ENCODE results near the gene ILK.

ILK gene

GRCh38 chr11:6603287-6604080 is at the start of gene ILK, which contains the start of gene RRP8:
ILK (plus strand) TSS chr11:6603774; CDS start chr11:6604272, 498 bp downstream.
RRP8 (minus strand) TSS chr11:6603616; CDS start chr11:6603502, 114 bp downstream.
- DNase-seq = peak; percentile 64

DNA sequence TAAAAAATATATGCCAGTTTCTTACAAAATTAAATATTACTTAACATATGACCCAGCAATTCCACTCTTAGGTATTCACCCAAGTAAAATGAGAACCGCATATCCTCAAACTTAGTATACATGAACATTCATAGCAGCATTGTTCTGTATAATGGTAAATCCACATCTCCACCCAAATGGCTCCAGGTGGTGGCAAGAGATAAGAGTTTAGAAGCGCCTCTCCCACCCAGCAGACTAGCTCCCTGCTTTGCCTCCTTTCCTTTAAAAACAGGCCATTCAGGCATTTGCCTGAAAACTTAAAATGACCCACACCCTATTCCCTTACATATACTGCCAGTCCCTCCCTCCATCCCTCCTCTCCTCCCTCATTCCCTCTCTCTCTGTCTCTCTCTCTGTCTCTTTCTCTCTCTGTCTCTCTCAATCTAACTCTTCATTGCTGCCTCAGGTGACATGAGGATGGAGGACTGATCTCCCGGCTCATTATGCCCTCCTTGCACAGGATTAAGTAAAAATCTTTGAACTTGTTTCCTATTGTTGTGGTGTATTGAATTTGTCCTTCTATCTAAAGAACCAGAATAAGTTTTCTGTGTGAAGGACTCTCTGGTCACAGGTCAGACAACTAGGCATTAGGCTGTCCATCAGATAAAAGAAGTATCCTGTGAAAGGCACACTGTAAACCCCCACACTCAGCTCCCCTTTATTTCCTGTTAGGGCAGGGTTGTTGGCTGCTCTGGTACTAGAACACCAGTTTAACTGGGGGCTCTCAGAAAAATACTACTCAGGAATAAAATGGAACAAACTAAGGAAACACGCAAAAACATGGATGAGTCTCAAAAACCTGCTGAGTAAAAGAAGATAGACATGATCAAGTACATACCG is 48.5 kb upstream of the ILK start:
- DNase-seq = no peak

DNA sequence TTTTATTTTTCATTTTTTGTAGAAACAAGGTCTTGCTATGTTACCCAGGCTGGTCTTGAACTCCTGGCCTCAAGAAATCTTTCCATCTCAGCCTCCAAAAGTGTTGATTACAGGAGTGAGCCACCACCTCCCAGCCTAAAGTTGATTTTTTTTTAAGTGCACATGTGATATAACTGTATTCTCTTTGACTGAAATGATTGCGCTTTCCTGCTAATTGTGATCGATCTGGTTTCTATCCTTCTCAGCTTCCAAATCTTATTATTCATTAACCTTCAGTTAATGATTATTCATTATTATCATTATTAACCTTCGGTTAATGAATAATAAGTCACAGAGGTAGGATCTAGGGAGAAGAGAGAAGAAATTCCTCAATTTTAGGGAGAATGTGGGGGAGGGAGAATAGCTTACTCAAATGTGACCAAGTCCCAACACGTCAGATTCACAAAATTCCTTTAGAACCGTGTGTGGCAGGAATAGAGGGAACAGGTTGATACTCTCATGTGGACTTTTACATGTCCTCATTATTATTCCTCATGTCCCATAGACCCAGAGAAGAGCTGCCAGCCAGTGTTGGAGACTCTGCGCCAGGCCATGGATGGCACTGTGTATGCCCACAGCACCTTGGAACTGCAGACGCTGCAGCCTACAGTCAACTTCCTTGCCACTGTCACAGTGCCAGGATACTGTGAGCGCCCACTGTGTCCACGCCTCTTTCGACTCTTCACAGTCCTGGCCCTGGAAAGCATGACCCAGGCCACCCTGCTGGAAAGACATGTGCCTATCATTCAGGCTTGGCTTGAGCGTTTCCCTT is 47.2 kb upstream of the ILK start:
- no peak for DNase-seq

GRCh38 chr11:6557063-6557462 is 46.5 kb upstream of the ILK start:
- DNase-seq = no peak

- no peak for DNase-seq
Measured at GRCh38 chr11:6557761-6558674, 45.6 kb upstream of the ILK start.

GRCh38 chr11:6559369-6559768 is 44.2 kb upstream of the ILK start:
- DNase-seq = no peak

GRCh38 chr11:6561288-6561687 is 42.3 kb upstream of the ILK start:
- DNase-seq = no peak

DNA sequence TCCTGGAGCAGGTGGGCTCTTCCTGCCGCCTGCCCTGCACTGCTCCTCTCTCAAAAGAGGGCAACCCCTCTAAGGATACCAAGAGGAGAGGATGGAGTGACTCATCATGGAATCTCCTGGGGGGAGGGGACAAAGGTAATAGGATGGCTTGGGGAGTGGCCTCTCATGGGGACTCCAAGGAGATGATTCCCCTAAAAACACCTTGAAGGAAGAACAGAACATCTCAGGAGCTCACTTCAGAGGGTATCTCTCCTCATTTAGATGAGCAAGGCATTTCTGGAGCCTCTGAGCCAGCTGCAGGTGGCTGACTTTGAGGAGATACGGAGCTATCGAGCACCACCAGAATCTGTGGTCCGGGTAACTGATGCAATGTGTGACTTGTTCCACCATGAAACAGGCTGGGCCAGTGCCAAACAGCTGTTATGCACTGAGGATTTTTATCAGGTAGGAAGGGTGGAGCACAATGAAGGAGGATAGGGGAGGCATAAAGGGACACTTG is 40.4 kb upstream of the ILK start:
- DNase-seq = no peak

GRCh38 chr11:6563667-6564066 is 39.9 kb upstream of the ILK start:
- no peak for DNase-seq

GRCh38 chr11:6565325-6565724 is 38.2 kb upstream of the ILK start:
- no peak for DNase-seq

GRCh38 chr11:6565988-6566703 is 37.4 kb upstream of the ILK start:
- no peak for DNase-seq

DNA sequence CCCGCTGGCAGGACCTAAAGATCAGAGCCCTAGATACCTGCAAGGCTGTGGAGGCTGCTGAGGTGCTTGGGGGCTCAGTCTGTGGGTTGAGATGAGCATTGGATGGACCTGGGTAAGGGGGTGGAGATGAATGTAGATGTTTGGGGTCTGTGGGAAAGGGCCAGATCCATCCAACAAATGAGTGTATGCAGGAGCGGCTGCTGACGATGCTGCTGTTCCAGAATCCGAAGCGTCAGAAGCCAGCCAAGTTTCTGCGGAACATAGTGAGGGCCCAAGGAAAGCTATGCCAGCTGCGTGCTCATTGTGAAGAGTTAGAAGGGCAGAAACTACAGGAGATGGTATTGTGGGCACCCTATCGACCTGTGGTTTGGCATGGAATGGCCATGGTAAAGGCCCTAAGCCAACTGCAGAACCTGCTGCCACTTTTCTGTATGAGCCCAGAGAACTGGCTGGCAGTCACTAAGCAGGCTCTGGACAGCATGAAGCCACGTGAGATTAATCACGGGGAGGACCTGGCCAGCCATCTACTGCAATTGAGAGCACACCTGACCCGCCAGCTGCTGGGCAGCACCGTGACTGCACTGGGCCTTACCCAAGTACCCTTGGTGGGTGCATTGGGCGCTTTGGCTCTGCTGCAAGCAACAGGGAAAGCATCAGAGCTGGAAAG is 36.7 kb upstream of the ILK start:
- DNase-seq = no peak

DNA sequence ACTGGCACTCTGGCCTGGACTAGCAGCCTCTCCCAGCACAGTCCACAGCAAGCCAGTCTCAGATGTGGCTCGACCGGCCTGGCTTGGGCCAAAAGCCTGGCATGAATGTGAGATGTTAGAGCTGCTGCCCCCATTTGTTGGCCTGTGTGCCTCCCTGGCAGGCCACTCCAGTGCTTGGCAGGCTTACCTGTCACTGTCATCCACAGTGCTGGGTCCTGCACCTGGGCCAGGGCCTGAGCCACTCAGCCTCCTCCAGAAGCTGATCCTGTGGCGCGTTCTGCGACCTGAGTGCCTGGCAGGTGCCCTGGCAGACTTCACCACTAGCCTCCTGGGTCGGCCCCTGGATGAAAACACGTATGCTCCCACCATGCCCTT is 36.2 kb upstream of the ILK start:
- DNase-seq = no peak

GRCh38 chr11:6568191-6568918 is 35.2 kb upstream of the ILK start:
- DNase-seq = peak; percentile 5

GRCh38 chr11:6569706-6570105 is 33.9 kb upstream of the ILK start:
- no peak for DNase-seq

GRCh38 chr11:6570691-6571427 is 32.7 kb upstream of the ILK start:
- DNase-seq = no peak

DNA sequence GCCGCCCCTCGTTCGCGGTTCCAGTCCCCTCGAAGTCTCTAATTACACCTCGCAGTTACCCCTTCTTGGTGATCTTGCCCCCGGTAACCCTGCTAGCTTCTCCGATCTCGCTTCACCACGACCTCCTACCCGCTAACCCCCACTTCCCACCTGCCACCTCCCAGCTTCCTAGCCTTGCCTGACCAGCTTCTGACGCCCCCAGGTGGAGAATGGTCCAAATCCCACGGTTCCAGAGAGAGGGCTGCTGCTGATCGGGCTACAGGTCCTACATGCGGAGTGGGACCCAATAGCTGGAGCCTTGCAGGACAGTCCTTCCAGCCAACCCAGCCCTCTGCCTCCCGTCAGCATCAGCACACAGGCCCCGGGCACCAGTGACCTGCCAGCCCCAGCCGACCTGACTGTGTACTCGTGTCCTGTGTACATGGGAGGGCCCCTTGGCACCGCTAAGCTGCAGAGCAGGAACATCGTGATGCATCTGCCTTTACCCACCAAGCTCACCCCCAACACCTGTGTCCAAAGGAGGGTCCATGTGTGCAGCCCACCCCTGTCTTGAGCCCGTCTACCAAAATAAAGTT is 32.1 kb upstream of the ILK start:
- DNase-seq = no peak

- no peak for DNase-seq
Measured at GRCh38 chr11:6572215-6572614, 31.4 kb upstream of the ILK start.

All from NCI-H2171 treated with DMSO at 0.1 percent for 48 hours (cell line).